GM23338 (cell line): ENCODE data around the gene UGT8. TPM values are rescaled to one million over a fixed set of nuclear protein-coding genes. Genes with fewer than 3 reads are reported as not detected.

Experiments
- ATAC-seq: fragments of 200-7000 bp; cut with Tn5 transposase; 3 replicates; pipeline ENCODE4 v1.9.1; 2020
- DNase-seq: peaks from one replicate; pipeline ENCODE4 v3.0.0-alpha.2; 2015; ENCODE audit warnings: low spot score
- H2AFZ ChIP-seq: fragments of 200-600 bp; sonication (generic); 2 replicates; pipeline ENCODE4 v1.8.0; 2016; ENCODE audit warnings: antibody characterized with exemption, mild to moderate bottlenecking, moderate library complexity
- H3F3A ChIP-seq: fragments of 200-600 bp; sonication (generic); replicated peaks from 2 replicates; pipeline ENCODE4 v1.8.0; 2017; ENCODE audit warnings: antibody characterized with exemption, mixed run types, low read depth
- H3K27ac ChIP-seq: fragments of 200-600 bp; sonication (generic); 2 replicates; pipeline ENCODE4 v1.6.1; 2016; ENCODE audit warnings: low read depth
- H3K27me3 ChIP-seq: fragments of 200-600 bp; sonication (generic); 2 replicates; pipeline ENCODE4 v1.8.0; 2016; ENCODE audit warnings: mild to moderate bottlenecking, mixed run types, moderate library complexity; ENCODE audit not compliant: insufficient read depth
- H3K36me3 ChIP-seq: fragments of 200-600 bp; sonication (generic); 2 replicates; pipeline ENCODE4 v1.8.0; 2016; ENCODE audit warnings: mild to moderate bottlenecking; ENCODE audit not compliant: insufficient read depth
- H3K4me1 ChIP-seq: fragments of 200-600 bp; sonication (generic); 2 replicates; pipeline ENCODE4 v1.8.0; 2016; ENCODE audit warnings: mild to moderate bottlenecking, moderate library complexity; ENCODE audit not compliant: insufficient read depth
- H3K4me2 ChIP-seq: fragments of 200-600 bp; sonication (generic); 2 replicates; pipeline ENCODE4 v1.7.1; 2017; ENCODE audit warnings: mixed run types
- H3K4me3 ChIP-seq: fragments of 200-600 bp; sonication (generic); 2 replicates; pipeline ENCODE4 v1.6.1; 2016; ENCODE audit warnings: mixed run types
- H3K79me2 ChIP-seq: fragments of 200-600 bp; sonication (generic); replicated peaks from 2 replicates; pipeline ENCODE4 v1.8.0; 2017; ENCODE audit warnings: mild to moderate bottlenecking; ENCODE audit not compliant: insufficient read depth
- H3K9me2 ChIP-seq: fragments of 200-600 bp; sonication (generic); 2 replicates; pipeline ENCODE4 v1.8.0; 2017; ENCODE audit not compliant: insufficient read depth
- H4K20me1 ChIP-seq: fragments of 200-600 bp; sonication (generic); replicated peaks from 2 replicates; pipeline ENCODE4 v1.8.0; 2017; ENCODE audit warnings: mild to moderate bottlenecking; ENCODE audit not compliant: insufficient read depth
- H3K27ac Mint-ChIP-seq: 2 replicates; pipeline ENCODE4 v1.8.0; 2020; ENCODE audit warnings: inconsistent platforms, mild to moderate bottlenecking, moderate library complexity, mixed read lengths
- H3K27me3 Mint-ChIP-seq: 3 replicates; pipeline ENCODE4 v1.8.0; 2022; ENCODE audit warnings: low read depth, mild to moderate bottlenecking, moderate library complexity, mixed read lengths, inconsistent platforms; ENCODE audit not compliant: insufficient read depth, poor library complexity
- H3K36me3 Mint-ChIP-seq: 3 replicates; pipeline ENCODE4 v1.8.0; 2021; ENCODE audit warnings: low read depth, mild to moderate bottlenecking, inconsistent platforms, moderate library complexity, mixed read lengths
- H3K4me1 Mint-ChIP-seq: 3 replicates; pipeline ENCODE4 v1.8.0; 2020; ENCODE audit warnings: mild to moderate bottlenecking, inconsistent platforms, mixed read lengths
- H3K4me3 Mint-ChIP-seq: 3 replicates; pipeline ENCODE4 v1.8.0; 2021; ENCODE audit warnings: moderate library complexity, mild to moderate bottlenecking, inconsistent platforms, mixed read lengths
- H3K9me3 Mint-ChIP-seq: 3 replicates; pipeline ENCODE4 v1.8.0; 2020; ENCODE audit warnings: moderate library complexity, mild to moderate bottlenecking, inconsistent platforms, mixed read lengths
- CREB1 ChIP-seq: fragments of 250-450 bp; sonication (Bioruptor Pico); IDR thresholded peaks from 2 replicates; pipeline ENCODE4 v1.5.0; 2020; ENCODE audit warnings: low read depth, mild to moderate bottlenecking, moderate library complexity
- CTCF ChIP-seq, 2 experiments: fragments of 200-600 bp in 1 of 2; sonication (generic) in 1 of 2; conservative IDR thresholded peaks; 2 replicates each; pipeline versions ENCODE4 v1.5.1 to v1.6.1; 2016 to 2017; ENCODE audit warnings: antibody characterized with exemption in 2 of 2, low read depth in 2 of 2, mild to moderate bottlenecking in 2 of 2, moderate library complexity in 1 of 2
- ETS1 ChIP-seq: IDR thresholded peaks from 2 replicates; pipeline ENCODE4 v1.6.1; 2016; ENCODE audit warnings: antibody characterized with exemption
- EZH2 ChIP-seq: fragments of 200-600 bp; sonication (generic); IDR thresholded peaks from one replicate; pipeline ENCODE4 v1.8.0; 2017; ENCODE audit warnings: antibody characterized with exemption, mild to moderate bottlenecking, low read depth; ENCODE audit not compliant: unreplicated experiment
- EZH2phosphoT487 ChIP-seq: fragments of 200-600 bp; sonication (generic); IDR thresholded peaks from one replicate; pipeline ENCODE4 v1.8.1; 2018; ENCODE audit warnings: antibody characterized with exemption; ENCODE audit not compliant: unreplicated experiment
- STAT1 ChIP-seq: IDR thresholded peaks from one replicate; pipeline ENCODE4 v1.6.1; 2016; ENCODE audit warnings: antibody characterized with exemption; ENCODE audit not compliant: unreplicated experiment
- ZNF114 ChIP-seq: fragments of 250-450 bp; sonication (Bioruptor Pico); IDR thresholded peaks from 2 replicates; pipeline ENCODE4 v1.5.0; 2020; ENCODE audit warnings: mild to moderate bottlenecking, moderate library complexity
- ZNF462 ChIP-seq: fragments of 250-450 bp; sonication (Bioruptor Pico); IDR thresholded peaks from 2 replicates; pipeline ENCODE4 v1.5.0; 2020; ENCODE audit warnings: mild to moderate bottlenecking, moderate library complexity
- polyA plus RNA-seq: library from polyadenylated mRNA; unstranded; fragments of >200 nt; fragmentation: Nextera tagmentation; extraction: Ambion mirVana; gene quantifications from 2 replicates; pipeline ENCODE4 v1.2.1, GENCODE V29; 2016
- total RNA-seq: library from RNA; depleted of rRNA; stranded (reverse); fragments of >200 nt; shearing (Covaris generic); gene quantifications from 2 replicates; pipeline ENCODE4 v1.2.3, GENCODE V29; 2014

The UGT8 gene
- total and polyA plus RNA-seq, 2 experiments from 2014 or later = 14.9 to 39.0 TPM

DNA sequence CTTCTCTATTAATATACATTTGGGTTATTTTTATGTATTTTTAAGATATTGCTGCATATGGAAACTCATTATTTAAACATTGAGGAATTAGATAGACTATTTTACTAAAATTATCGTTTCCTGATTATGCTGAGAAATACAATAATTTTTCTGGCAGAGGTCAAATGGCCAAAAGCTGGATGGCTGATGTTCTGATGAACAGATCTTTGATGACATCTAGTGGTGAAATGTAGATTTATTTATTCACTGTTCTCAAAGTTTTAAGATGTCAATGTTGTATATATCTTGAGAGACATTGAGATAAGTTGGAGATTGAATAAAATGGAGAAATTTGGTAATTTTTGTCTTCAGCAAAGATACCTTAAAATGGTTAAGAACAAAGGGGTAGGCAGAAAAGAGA, 96.2 kb downstream of the UGT8 start:
- H3K9me3 Mint-ChIP-seq = no peaks in the 10 kb centered on the region

DNA sequence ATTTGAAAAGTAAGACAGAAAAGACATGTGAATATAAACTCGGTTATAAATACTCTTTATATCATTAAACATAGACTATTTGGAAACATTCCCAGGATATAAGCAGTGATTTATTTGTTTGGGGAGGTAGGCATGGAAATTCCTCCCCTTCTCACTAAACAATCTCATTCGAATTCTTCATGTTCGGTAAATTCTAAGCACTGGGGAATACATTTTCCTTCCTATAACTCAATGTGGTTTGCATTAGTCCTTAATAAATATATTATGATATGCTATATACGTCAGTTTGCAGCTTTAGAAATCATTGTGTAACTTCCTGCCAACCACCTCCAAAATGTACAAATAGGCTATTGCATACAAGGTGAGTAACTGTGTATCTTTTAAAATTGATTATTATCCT, 99.6 kb downstream of the UGT8 start:
- Mint-ChIP-seq H3K36me3 (no peaks in the 10 kb centered on the region), H3K4me3 (no peak overlapping the region), H3K27ac (no peak overlapping the region), H3K9me3 (no peaks in the 10 kb centered on the region), H3K27me3 (no peaks in the 10 kb centered on the region), H3K4me1 (no peaks in the 10 kb centered on the region)
- H3K4me3 ChIP-seq = no peak overlapping the region
- H3K27ac ChIP-seq = no peak overlapping the region
- H3K9me2 ChIP-seq = no peaks in the 10 kb centered on the region
- H3K27me3 ChIP-seq = no peaks in the 10 kb centered on the region
- H3K79me2 ChIP-seq = no peaks in the 10 kb centered on the region
- H4K20me1 ChIP-seq = no peaks in the 10 kb centered on the region
- no peaks in the 10 kb centered on the region for H3F3A ChIP-seq
- H3K36me3 ChIP-seq = no peaks in the 10 kb centered on the region
- H2AFZ ChIP-seq = no peak overlapping the region
- DNase-seq (no peak), ATAC-seq (no peak)
- H3K4me2 ChIP-seq = no peak overlapping the region
- no peaks in the 10 kb centered on the region for H3K4me1 ChIP-seq
- TF ChIP-seq ETS1 (no peak), CREB1 (CRISPR knock-in tag) (no peak)

More for the DNA sequence above, 96.2 kb downstream of the UGT8 start:
- TF ChIP-seq CTCF (conservative IDR thresholded peaks at IDR 0.05; ENCODE audit: low read depth in 2 of 2) (peak; percentile 70 to 83), ZNF114 (CRISPR knock-in tag) (no peak)
- Mint-ChIP-seq H3K4me1 (no peaks in the 10 kb centered on the region; the same call in 2 of the 3 replicates), H3K4me3 (no peak overlapping the region), H3K27me3 (no peaks in the 10 kb centered on the region), H3K27ac (no peak overlapping the region), H3K36me3 (no peaks in the 10 kb centered on the region)
- no peaks in the 10 kb centered on the region for H4K20me1 ChIP-seq
- H3F3A ChIP-seq = no peaks in the 10 kb centered on the region
- no peak overlapping the region for H2AFZ ChIP-seq
- H3K27ac ChIP-seq = no peak overlapping the region
- DNase-seq = peak; percentile 62
- H3K36me3 ChIP-seq = no peaks in the 10 kb centered on the region
- no peaks in the 10 kb centered on the region for H3K27me3 ChIP-seq
- no peak overlapping the region for H3K4me3 ChIP-seq
- H3K9me2 ChIP-seq = no peaks in the 10 kb centered on the region
- ATAC-seq = no peak
- H3K4me1 ChIP-seq = no peaks in the 10 kb centered on the region
- H3K4me2 ChIP-seq = no peak overlapping the region
- H3K79me2 ChIP-seq = no peaks in the 10 kb centered on the region

GRCh38 chr4:114701491-114701890, 102.9 kb downstream of the UGT8 start:
- Mint-ChIP-seq H3K4me1 (no peaks in the 10 kb centered on the region), H3K36me3 (no peaks in the 10 kb centered on the region), H3K27ac (0 out of 2 replicates have a peak overlapping the region, but pooled peaks have one; percentile 18), H3K9me3 (no peaks in the 10 kb centered on the region; the same call in 2 of the 3 replicates), H3K4me3 (no peak overlapping the region), H3K27me3 (no peaks in the 10 kb centered on the region)
- no peaks in the 10 kb centered on the region for H4K20me1 ChIP-seq
- H3K4me3 ChIP-seq = no peak overlapping the region
- H3K27me3 ChIP-seq = no peaks in the 10 kb centered on the region
- H3K4me1 ChIP-seq = no peaks in the 10 kb centered on the region
- H3K27ac ChIP-seq = no peak overlapping the region
- no peaks in the 10 kb centered on the region for H3K36me3 ChIP-seq
- DNase-seq (no peak), ATAC-seq (no peak)
- no peak overlapping the region for H2AFZ ChIP-seq
- no peaks in the 10 kb centered on the region for H3F3A ChIP-seq
- no peaks in the 10 kb centered on the region for H3K9me2 ChIP-seq
- H3K4me2 ChIP-seq = no peak overlapping the region
- no peaks in the 10 kb centered on the region for H3K79me2 ChIP-seq
- no peak for TF ChIP-seq EZH2phosphoT487
- TF ChIP-seq STAT1 = no peak
- TF ChIP-seq EZH2 = no peak
- no peak for TF ChIP-seq ZNF462 (CRISPR knock-in tag)
